KMS-11 (cell line): ENCODE measurements around the gene WDR90.
"Not testable (repeated sequence)": the region's sequence is repeated elsewhere in the genome, so short reads cannot be mapped to it uniquely, and the experiment has no call there.

Experiments used
- H2AFZ ChIP-seq: fragments of 200-600 bp; sonication (generic); 2 replicates; pipeline ENCODE4 v1.6.1; 2016; ENCODE audit warnings: antibody characterized with exemption, mixed run types, low read depth
- H3K27ac ChIP-seq: fragments of 200-600 bp; sonication (generic); 2 replicates; pipeline ENCODE4 v1.6.1; 2016; ENCODE audit warnings: mild to moderate bottlenecking, mixed run types
- H3K27me3 ChIP-seq: fragments of 200-600 bp; sonication (generic); 2 replicates; pipeline ENCODE4 v1.6.1; 2017; ENCODE audit warnings: mild to moderate bottlenecking, low read depth, mixed run types, moderate library complexity; ENCODE audit not compliant: insufficient read depth
- H3K36me3 ChIP-seq: fragments of 200-600 bp; sonication (generic); 2 replicates; pipeline ENCODE4 v1.6.1; 2017; ENCODE audit warnings: mild to moderate bottlenecking, mixed run types; ENCODE audit not compliant: insufficient read depth
- H3K4me1 ChIP-seq: fragments of 200-600 bp; sonication (generic); 2 replicates; pipeline ENCODE4 v1.6.1; 2016; ENCODE audit warnings: mild to moderate bottlenecking, low read depth, mixed run types; ENCODE audit not compliant: poor library complexity, severe bottlenecking
- H3K4me2 ChIP-seq: fragments of 200-600 bp; sonication (generic); 2 replicates; pipeline ENCODE4 v1.7.0; 2016; ENCODE audit warnings: mild to moderate bottlenecking, mixed run types
- H3K4me3 ChIP-seq: fragments of 200-600 bp; sonication (generic); IDR thresholded peaks from 2 replicates; pipeline ENCODE4 v1.6.1; 2017; ENCODE audit warnings: low read depth, low read length, mixed read lengths; ENCODE audit not compliant: insufficient read depth
- H3K79me2 ChIP-seq: fragments of 200-600 bp; sonication (generic); 2 replicates; pipeline ENCODE4 v1.6.1; 2016; ENCODE audit warnings: low read depth, mixed run types; ENCODE audit not compliant: insufficient read depth
- H3K9ac ChIP-seq: fragments of 200-600 bp; sonication (generic); 2 replicates; pipeline ENCODE4 v1.6.1; 2016; ENCODE audit warnings: mild to moderate bottlenecking, mixed run types
- H4K20me1 ChIP-seq: fragments of 200-600 bp; sonication (generic); 2 replicates; pipeline ENCODE4 v1.6.1; 2016; ENCODE audit warnings: mild to moderate bottlenecking, mixed run types; ENCODE audit not compliant: insufficient read depth
- TF ChIP-seq, protein P1 (sequence below): fragments of 200-600 bp; sonication (generic); conservative IDR thresholded peaks from 2 replicates; pipeline ENCODE4 v1.6.1; 2017; ENCODE audit warnings: low read depth, mild to moderate bottlenecking, antibody characterized with exemption, low read length, moderate library complexity, mixed read lengths

The WDR90 gene

DNA sequence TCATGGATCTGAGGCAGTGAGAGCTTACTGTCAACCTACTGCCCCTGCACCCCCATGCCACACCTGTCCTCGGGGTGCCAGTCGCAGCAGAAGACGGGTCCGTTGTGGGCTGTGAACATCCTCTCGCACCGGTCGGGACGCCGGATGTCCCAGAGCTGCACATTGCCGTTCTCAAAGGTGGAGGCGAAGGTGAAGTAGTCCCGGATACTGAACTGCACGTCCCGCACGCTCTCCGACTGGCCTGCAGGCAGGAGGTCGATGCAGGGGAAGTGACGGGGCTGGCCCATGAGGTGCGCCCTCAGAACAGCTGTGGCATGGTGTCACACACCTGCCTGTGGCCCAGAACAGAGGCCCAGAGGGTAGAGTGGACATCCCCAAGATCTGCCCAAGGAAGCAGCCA lies 38.3 kb downstream of the WDR90 start:
- Histone ChIP-seq H3K4me1 (peaks cover 4% of the 10 kb centered on the region), H4K20me1 (no peaks in the 10 kb centered on the region), H2AFZ (no peak overlapping the region), H3K4me3 (no peak overlapping the region), H3K36me3 (no peaks in the 10 kb centered on the region; the same call in 1 of the 2 replicates), H3K4me2 (no peak overlapping the region), H3K27me3 (peaks cover 19% of the 10 kb centered on the region), H3K27ac (no peak overlapping the region), H3K79me2 (no peaks in the 10 kb centered on the region), H3K9ac (no peak overlapping the region)
- TF ChIP-seq, protein P1, sequence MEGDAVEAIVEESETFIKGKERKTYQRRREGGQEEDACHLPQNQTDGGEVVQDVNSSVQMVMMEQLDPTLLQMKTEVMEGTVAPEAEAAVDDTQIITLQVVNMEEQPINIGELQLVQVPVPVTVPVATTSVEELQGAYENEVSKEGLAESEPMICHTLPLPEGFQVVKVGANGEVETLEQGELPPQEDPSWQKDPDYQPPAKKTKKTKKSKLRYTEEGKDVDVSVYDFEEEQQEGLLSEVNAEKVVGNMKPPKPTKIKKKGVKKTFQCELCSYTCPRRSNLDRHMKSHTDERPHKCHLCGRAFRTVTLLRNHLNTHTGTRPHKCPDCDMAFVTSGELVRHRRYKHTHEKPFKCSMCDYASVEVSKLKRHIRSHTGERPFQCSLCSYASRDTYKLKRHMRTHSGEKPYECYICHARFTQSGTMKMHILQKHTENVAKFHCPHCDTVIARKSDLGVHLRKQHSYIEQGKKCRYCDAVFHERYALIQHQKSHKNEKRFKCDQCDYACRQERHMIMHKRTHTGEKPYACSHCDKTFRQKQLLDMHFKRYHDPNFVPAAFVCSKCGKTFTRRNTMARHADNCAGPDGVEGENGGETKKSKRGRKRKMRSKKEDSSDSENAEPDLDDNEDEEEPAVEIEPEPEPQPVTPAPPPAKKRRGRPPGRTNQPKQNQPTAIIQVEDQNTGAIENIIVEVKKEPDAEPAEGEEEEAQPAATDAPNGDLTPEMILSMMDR: no peak

DNA sequence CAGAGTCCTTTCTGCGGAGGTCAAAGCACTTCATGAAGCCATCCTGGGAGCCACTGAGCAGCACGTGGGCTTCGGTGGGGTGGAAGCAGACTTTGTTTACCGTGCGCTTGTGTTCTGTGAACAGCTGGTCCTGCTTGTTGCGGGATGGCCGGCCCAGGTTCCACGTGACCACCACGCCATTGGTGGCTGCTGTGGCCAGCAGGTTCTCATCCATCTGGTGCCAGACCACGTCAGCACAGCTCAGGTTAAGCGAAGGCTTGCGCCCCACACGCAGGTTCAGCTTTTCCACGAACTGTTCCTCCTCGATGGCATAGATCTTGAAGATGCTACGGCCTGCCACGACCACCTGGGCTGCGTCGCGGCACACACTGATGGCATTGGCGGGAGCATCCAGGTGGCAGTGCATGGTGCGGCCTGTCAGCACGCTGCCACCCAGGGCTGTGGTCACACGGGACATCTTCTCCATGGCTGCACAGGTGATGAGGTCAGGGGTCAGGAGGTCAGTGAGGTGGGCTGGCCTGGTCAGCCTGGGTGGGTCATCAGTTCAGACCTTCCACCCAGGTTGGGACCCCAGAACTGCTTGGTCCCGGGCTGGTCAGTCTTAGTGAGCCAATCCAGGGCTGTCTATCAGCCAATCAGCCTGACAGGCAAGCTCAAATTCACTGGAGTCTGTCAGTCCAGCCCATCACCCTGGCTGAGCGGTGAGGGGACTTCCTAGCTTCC lies 40.2 kb downstream of the WDR90 start:
- Histone ChIP-seq H3K27ac (no peak overlapping the region), H2AFZ (peak overlapping the region; percentile 70), H3K27me3 (peaks cover 31% of the 10 kb centered on the region), H3K36me3 (no peaks in the 10 kb centered on the region), H3K79me2 (no peaks in the 10 kb centered on the region), H3K4me3 (no peak overlapping the region), H4K20me1 (no peaks in the 10 kb centered on the region), H3K9ac (peak overlapping the region; percentile 55; the same call in 1 of the 2 replicates), H3K4me2 (peak overlapping the region; percentile 97), H3K4me1 (peaks cover 4% of the 10 kb centered on the region)
- TF ChIP-seq, protein P1: no peak

DNA sequence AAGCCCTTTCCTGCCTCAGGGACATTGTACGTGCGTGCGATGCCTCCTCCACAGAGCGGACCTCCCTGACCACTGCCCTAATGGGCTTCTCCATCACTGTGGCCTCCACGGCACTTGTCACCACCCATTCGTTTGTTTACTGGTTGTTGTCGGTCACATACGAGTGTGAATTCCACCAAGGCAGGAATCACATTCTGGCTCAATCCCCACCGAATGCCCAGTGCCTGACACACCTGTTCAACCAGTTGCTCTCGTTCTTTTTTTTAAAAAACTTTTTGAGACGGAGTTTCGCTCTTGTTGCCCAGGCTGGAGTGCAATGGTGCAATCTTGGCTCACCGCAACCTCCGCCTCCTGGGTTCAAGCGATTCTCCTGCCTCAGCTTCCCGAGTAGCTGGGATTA lies 42.1 kb downstream of the WDR90 start:
- not testable (repeated sequence) for H3K4me1 ChIP-seq, H3K36me3 ChIP-seq, H3K9ac ChIP-seq, H3K79me2 ChIP-seq, H3K27ac ChIP-seq, H3K4me3 ChIP-seq, H4K20me1 ChIP-seq, H2AFZ ChIP-seq, H3K4me2 ChIP-seq
- peaks cover 42% of the 10 kb centered on the region for H3K27me3 ChIP-seq

DNA sequence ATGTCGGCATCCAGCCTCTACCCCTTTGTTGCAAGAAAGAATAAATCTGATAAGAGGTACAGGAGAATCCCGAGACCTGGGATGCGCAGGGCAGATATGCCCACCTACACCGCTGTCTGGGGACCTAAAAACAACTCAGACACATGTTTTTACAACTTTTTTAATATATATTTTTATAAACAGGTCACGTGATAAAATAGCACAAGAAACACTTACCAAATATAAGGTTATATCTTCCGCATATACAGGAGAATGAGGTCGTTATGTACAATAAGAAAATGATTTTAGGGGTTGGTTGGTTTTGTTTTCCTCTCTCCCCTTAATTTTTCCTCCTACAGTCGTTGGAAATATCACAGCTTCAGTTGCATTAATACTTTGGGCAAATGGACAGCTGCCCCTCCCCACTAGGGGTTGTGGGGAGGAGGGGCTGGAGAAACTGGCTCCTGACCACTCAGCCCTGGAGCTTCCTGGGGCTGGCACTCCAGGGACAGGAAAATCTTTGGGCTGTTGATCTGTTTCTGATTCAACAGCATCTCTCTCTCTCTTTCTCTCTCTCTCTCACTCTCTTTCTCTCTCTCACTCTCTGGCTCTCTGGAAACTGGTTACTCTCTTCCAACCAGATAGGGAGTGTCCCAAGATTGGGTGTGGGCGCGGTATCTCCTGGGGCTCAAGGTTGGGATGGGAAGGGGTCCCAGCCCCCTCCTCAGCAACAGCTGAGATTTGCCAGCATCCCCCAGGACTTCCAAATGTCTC lies 43.4 kb downstream of the WDR90 start:
- Histone ChIP-seq H3K4me1 (peaks cover 9% of the 10 kb centered on the region), H3K27ac (no peak overlapping the region), H3K27me3 (peaks cover 47% of the 10 kb centered on the region), H4K20me1 (no peaks in the 10 kb centered on the region), H3K36me3 (no peaks in the 10 kb centered on the region), H3K4me3 (no peak overlapping the region), H3K9ac (no peak overlapping the region), H3K4me2 (no peak overlapping the region), H2AFZ (no peak overlapping the region), H3K79me2 (no peaks in the 10 kb centered on the region)
- TF ChIP-seq, protein P1: no peak

DNA sequence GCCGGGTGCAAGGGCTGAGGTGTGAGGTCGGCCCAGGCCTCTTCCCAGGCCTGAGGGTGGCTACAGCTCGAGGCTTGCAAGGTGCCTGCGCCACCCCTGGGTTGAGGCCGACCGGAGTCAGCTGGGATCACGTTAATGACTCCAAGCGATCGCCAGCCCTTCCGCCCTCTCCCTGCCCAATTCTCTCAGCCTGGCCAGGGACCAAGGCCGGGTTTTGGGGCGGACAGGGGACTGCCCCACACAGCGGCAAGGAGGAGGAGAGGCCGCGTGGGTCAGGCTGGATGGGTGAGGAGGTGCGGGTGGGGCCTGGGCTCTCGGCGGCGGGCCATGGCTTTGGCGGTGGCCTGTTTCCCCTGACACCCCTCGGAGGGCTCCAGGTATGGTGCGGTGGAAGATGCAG lies 44.2 kb downstream of the WDR90 start:
- H3K27me3 ChIP-seq: peaks cover 55% of the 10 kb centered on the region
- H4K20me1 ChIP-seq: no peaks in the 10 kb centered on the region
- H3K79me2 ChIP-seq: no peaks in the 10 kb centered on the region
- H3K27ac ChIP-seq: no peak overlapping the region
- H3K4me1 ChIP-seq: peaks cover 9% of the 10 kb centered on the region
- TF ChIP-seq, protein P1: no peak
- H3K9ac ChIP-seq: no peak overlapping the region
- H3K4me3 ChIP-seq: no peak overlapping the region
- H3K4me2 ChIP-seq: no peak overlapping the region
- no peaks in the 10 kb centered on the region for H3K36me3 ChIP-seq
- H2AFZ ChIP-seq: no peak overlapping the region
